GM18526 (cell line): ENCODE data around the gene CTRB1.

Experiments
- POLR2A ChIP-seq: IDR thresholded peaks from 3 replicates; pipeline ENCODE4 v1.6.1; 2011; ENCODE audit not compliant: insufficient read length; ENCODE audit errors: extremely low read depth

CTRB1 gene

GRCh38 chr16:75271441-75272096 is 52.8 kb downstream of the CTRB1 start:
- TF ChIP-seq POLR2A, result no peak

GRCh38 chr16:75272097-75272551 is 53.3 kb downstream of the CTRB1 start:
- no peak for TF ChIP-seq POLR2A

- no peak for TF ChIP-seq POLR2A
These were observed 54.5 kb downstream of the CTRB1 start for GRCh38 chr16:75273054-75273925.
